MG63 (cell line): ENCODE results near the gene SND1. TPM values are rescaled to one million over a fixed set of nuclear protein-coding genes. Genes with fewer than 3 reads are reported as not detected.

Experiments used
- DNase-seq: peaks from one replicate; pipeline ENCODE4 v3.0.0-alpha.2; 2020
- H3K27me3 ChIP-seq: fragments of 250-450 bp; sonication (Bioruptor Pico); 2 replicates; pipeline ENCODE4 v1.5.1; 2020; ENCODE audit warnings: mild to moderate bottlenecking, moderate library complexity
- H3K36me3 ChIP-seq: fragments of 250-450 bp; sonication (Bioruptor Pico); 2 replicates; pipeline ENCODE4 v1.5.1; 2020; ENCODE audit warnings: mild to moderate bottlenecking, moderate library complexity
- H3K4me3 ChIP-seq: fragments of 250-450 bp; sonication (Bioruptor Pico); 2 replicates; pipeline ENCODE4 v1.5.1; 2020; ENCODE audit warnings: mild to moderate bottlenecking, moderate library complexity
- H3K9me3 ChIP-seq: fragments of 250-450 bp; sonication (Bioruptor Pico); 2 replicates; pipeline ENCODE4 v1.5.1; 2020; ENCODE audit warnings: mild to moderate bottlenecking, moderate library complexity
- total RNA-seq: library from RNA; depleted of rRNA; stranded (reverse); fragments of >200 nt; shearing (Covaris generic); gene quantifications from 2 replicates; pipeline ENCODE4 v1.2.3, GENCODE V29; 2014; ENCODE audit warnings: low replicate concordance

SND1 gene
- total RNA-seq, 1 experiment from 2014 or later: 66.4 TPM

GRCh38 chr7:127872122-127872521 lies 220.1 kb downstream of the SND1 start:
- no peaks in the 10 kb centered on the region for H3K36me3 ChIP-seq
- H3K4me3 ChIP-seq: no peak overlapping the region
- no peaks in the 10 kb centered on the region for H3K9me3 ChIP-seq
- no peaks in the 10 kb centered on the region for H3K27me3 ChIP-seq
- no peak for DNase-seq

GRCh38 chr7:127873151-127873550 lies 221.2 kb downstream of the SND1 start:
- Histone ChIP-seq H3K4me3 (no peak overlapping the region), H3K9me3 (no peaks in the 10 kb centered on the region), H3K27me3 (no peaks in the 10 kb centered on the region), H3K36me3 (no peaks in the 10 kb centered on the region)
- DNase-seq: no peak

- Histone ChIP-seq H3K36me3 (no peaks in the 10 kb centered on the region), H3K27me3 (no peaks in the 10 kb centered on the region), H3K4me3 (no peak overlapping the region), H3K9me3 (no peaks in the 10 kb centered on the region)
- no peak for DNase-seq
These were observed 222.0 kb downstream of the SND1 start for GRCh38 chr7:127873715-127874636.

GRCh38 chr7:127874951-127875608 lies 223.1 kb downstream of the SND1 start:
- no peak overlapping the region for H3K4me3 ChIP-seq
- no peaks in the 10 kb centered on the region for H3K36me3 ChIP-seq
- no peaks in the 10 kb centered on the region for H3K27me3 ChIP-seq
- H3K9me3 ChIP-seq: no peaks in the 10 kb centered on the region
- DNase-seq: peak; percentile 29

- DNase-seq: no peak
- H3K4me3 ChIP-seq: no peak overlapping the region
- no peaks in the 10 kb centered on the region for H3K36me3 ChIP-seq
- no peaks in the 10 kb centered on the region for H3K27me3 ChIP-seq
- no peaks in the 10 kb centered on the region for H3K9me3 ChIP-seq
These were observed 224.4 kb downstream of the SND1 start for GRCh38 chr7:127876393-127876792.

- no peaks in the 10 kb centered on the region for H3K27me3 ChIP-seq
- no peaks in the 10 kb centered on the region for H3K36me3 ChIP-seq
- DNase-seq: no peak
- H3K9me3 ChIP-seq: no peaks in the 10 kb centered on the region
- H3K4me3 ChIP-seq: no peak overlapping the region
These were observed 226.0 kb downstream of the SND1 start for GRCh38 chr7:127877951-127878350.

- Histone ChIP-seq H3K9me3 (no peaks in the 10 kb centered on the region), H3K36me3 (no peaks in the 10 kb centered on the region), H3K4me3 (no peak overlapping the region), H3K27me3 (no peaks in the 10 kb centered on the region)
- DNase-seq: no peak
These were observed 226.8 kb downstream of the SND1 start for GRCh38 chr7:127878791-127879190.

- H3K27me3 ChIP-seq: no peaks in the 10 kb centered on the region
- no peak overlapping the region for H3K4me3 ChIP-seq
- DNase-seq: no peak
- H3K9me3 ChIP-seq: no peaks in the 10 kb centered on the region
- no peaks in the 10 kb centered on the region for H3K36me3 ChIP-seq
These were observed 227.4 kb downstream of the SND1 start for GRCh38 chr7:127879436-127879835.

- Histone ChIP-seq H3K36me3 (no peaks in the 10 kb centered on the region), H3K27me3 (no peaks in the 10 kb centered on the region), H3K9me3 (no peaks in the 10 kb centered on the region), H3K4me3 (no peak overlapping the region)
- no peak for DNase-seq
These were observed 227.9 kb downstream of the SND1 start for GRCh38 chr7:127879942-127880341.

- H3K4me3 ChIP-seq: no peak overlapping the region
- no peaks in the 10 kb centered on the region for H3K36me3 ChIP-seq
- H3K27me3 ChIP-seq: no peaks in the 10 kb centered on the region
- no peak for DNase-seq
- H3K9me3 ChIP-seq: no peaks in the 10 kb centered on the region
These were observed 228.5 kb downstream of the SND1 start for GRCh38 chr7:127880454-127880853.

- no peaks in the 10 kb centered on the region for H3K27me3 ChIP-seq
- H3K4me3 ChIP-seq: no peak overlapping the region
- H3K9me3 ChIP-seq: no peaks in the 10 kb centered on the region
- H3K36me3 ChIP-seq: no peaks in the 10 kb centered on the region
- DNase-seq: no peak
These were observed 229.6 kb downstream of the SND1 start for GRCh38 chr7:127881564-127881963.

- Histone ChIP-seq H3K36me3 (no peaks in the 10 kb centered on the region), H3K9me3 (no peaks in the 10 kb centered on the region), H3K27me3 (no peaks in the 10 kb centered on the region), H3K4me3 (no peak overlapping the region)
- no peak for DNase-seq
These were observed 230.4 kb downstream of the SND1 start for GRCh38 chr7:127882313-127882920.

GRCh38 chr7:127884066-127884559 lies 232.1 kb downstream of the SND1 start:
- peaks cover 12% of the 10 kb centered on the region for H3K36me3 ChIP-seq
- no peak for DNase-seq
- no peaks in the 10 kb centered on the region for H3K9me3 ChIP-seq
- no peak overlapping the region for H3K4me3 ChIP-seq
- H3K27me3 ChIP-seq: no peaks in the 10 kb centered on the region

GRCh38 chr7:127885222-127885772 lies 233.3 kb downstream of the SND1 start:
- H3K4me3 ChIP-seq: no peak overlapping the region

GRCh38 chr7:127885843-127886242 lies 233.8 kb downstream of the SND1 start:
- DNase-seq: peak; percentile 74
- Histone ChIP-seq H3K4me3 (no peak overlapping the region), H3K36me3 (peaks cover 12% of the 10 kb centered on the region), H3K27me3 (no peaks in the 10 kb centered on the region), H3K9me3 (no peaks in the 10 kb centered on the region)

More at GRCh38 chr7:127885222-127885772, 233.3 kb downstream of the SND1 start:
- H3K9me3 ChIP-seq: no peaks in the 10 kb centered on the region
- H3K36me3 ChIP-seq: peaks cover 12% of the 10 kb centered on the region
- no peaks in the 10 kb centered on the region for H3K27me3 ChIP-seq
- DNase-seq: no peak

GRCh38 chr7:127886248-127886647 lies 234.3 kb downstream of the SND1 start:
- Histone ChIP-seq H3K4me3 (no peak overlapping the region), H3K9me3 (no peaks in the 10 kb centered on the region)
- no peak for DNase-seq

GRCh38 chr7:127887096-127887495 lies 235.1 kb downstream of the SND1 start:
- DNase-seq: no peak
- Histone ChIP-seq H3K27me3 (no peaks in the 10 kb centered on the region), H3K9me3 (no peaks in the 10 kb centered on the region), H3K4me3 (no peak overlapping the region), H3K36me3 (peaks cover 12% of the 10 kb centered on the region)

More at GRCh38 chr7:127886248-127886647, 234.3 kb downstream of the SND1 start:
- Histone ChIP-seq H3K27me3 (no peaks in the 10 kb centered on the region), H3K36me3 (peaks cover 12% of the 10 kb centered on the region)
